Eye (tissue), 1 donor: Measurements from ENCODE around the gene KYAT1.
"Not testable (repeated sequence)": the region's sequence is repeated elsewhere in the genome, so short reads cannot be mapped to it uniquely, and the experiment has no call there.

Experiments used
- DNase-seq: peaks from one replicate; pipeline ENCODE4 v3.0.0-alpha.2; 2015

KYAT1 gene

GRCh38 chr9:128809831-128810230 is 71.9 kb downstream of the KYAT1 start:
- DNase-seq: no peak

- no peak for DNase-seq
These were observed 72.6 kb downstream of the KYAT1 start for GRCh38 chr9:128809036-128809599.

DNA sequence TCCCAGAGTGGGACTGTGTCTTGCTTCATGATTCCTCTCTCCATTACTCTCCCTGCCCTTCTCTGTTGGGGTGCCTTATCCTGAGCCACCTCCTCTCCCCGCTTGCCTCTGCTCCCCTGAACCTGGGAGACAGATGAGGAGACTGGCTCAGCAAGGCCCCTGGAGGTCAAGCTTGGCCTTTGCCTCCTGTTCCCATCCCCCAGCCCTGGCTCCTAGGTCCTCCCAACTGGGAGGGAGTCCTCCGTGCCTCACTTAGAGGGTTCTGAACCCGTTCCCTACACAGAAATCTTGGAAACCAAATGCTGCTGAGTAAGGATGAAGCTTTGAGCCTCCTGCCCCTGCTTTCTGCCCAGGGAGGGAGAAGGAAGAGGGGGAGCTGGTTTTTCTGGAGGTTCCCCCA is 73.2 kb downstream of the KYAT1 start:
- no peak for DNase-seq

GRCh38 chr9:128807827-128808226 is 73.9 kb downstream of the KYAT1 start:
- no peak for DNase-seq

DNA sequence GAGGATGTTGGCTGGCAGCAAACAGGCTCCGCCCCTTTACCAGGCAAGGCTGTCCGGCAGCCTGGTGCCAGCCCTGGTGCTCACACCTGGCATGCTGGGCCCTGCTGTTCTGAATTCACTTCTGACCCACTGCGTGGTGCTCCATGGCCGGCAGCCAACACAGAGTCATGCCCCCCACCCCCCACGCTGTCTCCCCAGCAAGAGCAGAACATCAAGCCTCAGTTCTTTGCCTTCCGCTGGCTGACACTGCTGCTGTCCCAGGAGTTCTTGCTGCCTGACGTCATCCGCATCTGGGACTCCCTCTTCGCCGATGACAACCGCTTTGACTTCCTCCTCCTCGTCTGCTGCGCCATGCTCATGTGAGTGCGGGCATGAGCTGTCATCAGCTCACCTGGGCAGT is 76.1 kb downstream of the KYAT1 start:
- no peak for DNase-seq

GRCh38 chr9:128802482-128802881 is 79.3 kb downstream of the KYAT1 start:
- no peak for DNase-seq

DNA sequence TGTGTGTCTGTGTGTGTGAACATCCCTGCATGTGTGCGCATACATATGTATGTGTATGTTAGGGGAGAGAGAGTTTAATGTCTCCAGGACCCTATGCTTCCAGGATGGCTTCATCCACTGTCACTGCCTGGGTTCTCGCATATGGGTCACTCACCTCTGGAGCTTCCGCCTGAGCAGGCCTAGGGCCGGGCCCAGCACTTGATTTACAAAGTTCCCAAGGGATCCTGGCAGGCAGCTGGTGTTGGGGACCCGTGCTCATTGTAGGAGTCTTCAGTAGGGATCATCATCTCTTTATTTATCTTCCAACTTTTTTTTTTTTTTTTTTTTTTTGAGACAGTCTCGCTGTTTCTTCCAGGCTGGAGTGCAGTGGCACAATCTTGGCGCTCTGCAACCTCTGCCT is 81.7 kb downstream of the KYAT1 start:
- no peak for DNase-seq

GRCh38 chr9:128798896-128799295 is 82.9 kb downstream of the KYAT1 start:
- DNase-seq: no peak

DNA sequence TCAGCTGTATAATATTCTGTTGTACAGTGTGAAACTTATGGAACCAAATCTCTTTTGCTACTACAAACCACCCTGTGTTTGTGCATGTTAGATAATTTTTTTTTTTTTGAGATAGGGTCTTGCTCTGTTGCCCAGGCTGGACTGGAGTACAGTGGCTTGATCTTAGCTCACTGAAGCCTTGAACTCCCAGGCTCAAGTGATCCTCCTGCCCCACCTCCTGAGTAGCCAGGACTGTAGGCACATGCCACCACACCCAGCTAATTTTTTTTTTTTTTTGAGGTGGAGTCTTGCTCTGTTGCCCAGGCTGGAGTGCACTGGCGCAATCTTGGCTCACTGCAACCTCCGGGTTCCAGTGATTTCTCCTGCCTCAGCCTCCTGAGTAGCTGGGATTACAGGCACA is 86.8 kb downstream of the KYAT1 start:
- not testable (repeated sequence) for DNase-seq

GRCh38 chr9:128792978-128793686 is 88.6 kb downstream of the KYAT1 start:
- DNase-seq: no peak

GRCh38 chr9:128792134-128792533 is 89.6 kb downstream of the KYAT1 start:
- no peak for DNase-seq

DNA sequence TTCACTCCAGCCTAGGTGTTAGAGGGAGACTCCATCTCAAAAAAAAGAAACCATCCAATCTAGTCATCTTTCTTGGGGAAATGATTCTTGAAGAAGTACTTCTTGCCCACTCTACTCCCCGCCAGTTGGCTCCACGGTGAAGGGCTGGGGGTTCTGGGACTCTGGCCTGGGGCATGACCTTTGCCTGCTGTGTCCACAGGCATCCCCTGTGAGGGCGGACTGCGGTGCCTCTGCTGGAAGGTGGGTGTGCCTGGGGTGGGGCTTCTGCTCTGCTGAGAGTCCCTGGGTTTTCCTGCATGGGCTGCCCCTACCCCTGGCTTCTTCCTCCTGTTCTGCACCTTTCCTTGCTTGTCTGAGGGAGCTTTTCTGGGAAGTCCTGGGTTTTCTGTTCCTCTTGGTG is 91.2 kb downstream of the KYAT1 start:
- no peak for DNase-seq

- DNase-seq: no peak
These were observed 93.3 kb downstream of the KYAT1 start for GRCh38 chr9:128788445-128788844.

DNA sequence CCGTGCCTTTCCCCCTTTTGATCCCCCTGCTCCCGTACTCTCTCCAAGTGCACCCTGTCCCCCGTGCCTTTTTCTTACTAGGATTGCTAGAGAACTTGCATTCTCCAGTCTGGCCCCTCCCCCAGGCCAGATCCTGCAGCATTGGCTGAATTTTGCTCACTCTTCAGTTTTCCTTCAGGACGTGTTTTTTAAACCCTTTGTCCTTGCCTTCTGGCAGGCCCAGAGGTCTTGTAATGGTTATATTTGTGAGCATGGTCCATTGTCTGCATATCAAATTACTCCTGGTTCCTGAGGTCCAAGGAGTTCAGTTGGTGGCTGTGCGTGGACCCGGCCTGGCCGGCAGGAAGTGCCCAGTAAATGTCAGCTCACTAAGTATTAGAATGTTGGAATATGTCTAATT is 94.1 kb downstream of the KYAT1 start:
- peak; percentile 41 for DNase-seq

GRCh38 chr9:128786681-128787601 is 94.8 kb downstream of the KYAT1 start, which contains the start of gene TBC1D13:
Gene TBC1D13, plus strand, starts transcription at chr9:128787253. Its CDS starts 101 bp downstream, at chr9:128787354.
- DNase-seq: peak; percentile 94

- no peak for DNase-seq
These were observed 96.3 kb downstream of the KYAT1 start for GRCh38 chr9:128785427-128785826.
